Body of pancreas (tissue), 4 donors: ENCODE results near the gene ARID1B.

Experiments
- POLR2A ChIP-seq, 3 donors: fragments of 450-650 bp; IDR thresholded peaks; one replicate each; pipeline ENCODE4 v1.6.1; 2016; ENCODE audit warnings: antibody characterized with exemption in 3 of 3, mild to moderate bottlenecking in 2 of 3
- TF ChIP-seq, protein P1 (sequence below), 7 experiments: fragments of 450-650 bp in 4 of 7; fragments of 200-600 bp in 3 of 7; sonication (generic) in 3 of 7; IDR thresholded peaks; one replicate each; pipeline ENCODE4 v1.5.1; 2016 to 2019; ENCODE audit warnings: antibody characterized with exemption in 7 of 7

DNA sequence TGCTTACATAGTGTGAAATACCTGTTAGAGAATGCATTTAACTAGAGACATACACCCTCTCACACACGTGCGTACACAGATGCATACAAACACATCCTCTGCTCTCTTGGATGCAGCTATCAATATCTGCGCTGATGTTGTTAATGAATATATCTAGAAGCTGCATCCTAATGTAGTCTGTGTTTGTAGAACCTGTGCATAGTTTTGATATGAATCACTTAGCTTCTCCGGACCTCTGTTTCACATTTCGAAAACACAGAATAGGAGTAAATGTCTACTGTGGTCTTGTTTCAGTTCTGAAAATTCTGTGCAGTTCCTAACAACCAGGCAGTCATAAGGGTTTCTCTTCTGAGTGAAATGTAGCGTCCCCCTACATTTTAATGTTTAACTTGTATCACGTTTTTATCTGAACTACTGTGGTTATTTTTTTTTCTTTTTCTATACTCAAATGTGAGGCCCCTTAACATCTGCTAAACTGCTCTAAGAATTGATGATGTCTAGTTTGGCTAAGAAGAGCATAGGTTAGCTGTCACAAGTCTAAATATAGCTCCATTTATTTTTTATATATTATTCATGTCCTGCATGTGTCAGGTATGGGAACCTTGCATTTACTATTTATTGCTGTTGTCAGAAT, 291.6 kb downstream of the ARID1B start:
- TF ChIP-seq, protein P1, sequence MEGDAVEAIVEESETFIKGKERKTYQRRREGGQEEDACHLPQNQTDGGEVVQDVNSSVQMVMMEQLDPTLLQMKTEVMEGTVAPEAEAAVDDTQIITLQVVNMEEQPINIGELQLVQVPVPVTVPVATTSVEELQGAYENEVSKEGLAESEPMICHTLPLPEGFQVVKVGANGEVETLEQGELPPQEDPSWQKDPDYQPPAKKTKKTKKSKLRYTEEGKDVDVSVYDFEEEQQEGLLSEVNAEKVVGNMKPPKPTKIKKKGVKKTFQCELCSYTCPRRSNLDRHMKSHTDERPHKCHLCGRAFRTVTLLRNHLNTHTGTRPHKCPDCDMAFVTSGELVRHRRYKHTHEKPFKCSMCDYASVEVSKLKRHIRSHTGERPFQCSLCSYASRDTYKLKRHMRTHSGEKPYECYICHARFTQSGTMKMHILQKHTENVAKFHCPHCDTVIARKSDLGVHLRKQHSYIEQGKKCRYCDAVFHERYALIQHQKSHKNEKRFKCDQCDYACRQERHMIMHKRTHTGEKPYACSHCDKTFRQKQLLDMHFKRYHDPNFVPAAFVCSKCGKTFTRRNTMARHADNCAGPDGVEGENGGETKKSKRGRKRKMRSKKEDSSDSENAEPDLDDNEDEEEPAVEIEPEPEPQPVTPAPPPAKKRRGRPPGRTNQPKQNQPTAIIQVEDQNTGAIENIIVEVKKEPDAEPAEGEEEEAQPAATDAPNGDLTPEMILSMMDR (IDR thresholded peaks at IDR 0.05) = no peak
- TF ChIP-seq POLR2A (IDR thresholded peaks at IDR 0.05) = no peak
